GM23338 (cell line): ENCODE data around the gene APOBEC3A. TPM values are rescaled to one million over a fixed set of nuclear protein-coding genes. Genes with fewer than 3 reads are reported as not detected.

ENCODE experiments used
- ATAC-seq: fragments of 200-7000 bp; cut with Tn5 transposase; 3 replicates; pipeline ENCODE4 v1.9.1; 2020
- DNase-seq: peaks from one replicate; pipeline ENCODE4 v3.0.0-alpha.2; 2015; ENCODE audit warnings: low spot score
- H2AFZ ChIP-seq: fragments of 200-600 bp; sonication (generic); 2 replicates; pipeline ENCODE4 v1.8.0; 2016; ENCODE audit warnings: antibody characterized with exemption, mild to moderate bottlenecking, moderate library complexity
- H3F3A ChIP-seq: fragments of 200-600 bp; sonication (generic); replicated peaks from 2 replicates; pipeline ENCODE4 v1.8.0; 2017; ENCODE audit warnings: antibody characterized with exemption, mixed run types, low read depth
- H3K27ac ChIP-seq: fragments of 200-600 bp; sonication (generic); 2 replicates; pipeline ENCODE4 v1.6.1; 2016; ENCODE audit warnings: low read depth
- H3K27me3 ChIP-seq: fragments of 200-600 bp; sonication (generic); 2 replicates; pipeline ENCODE4 v1.8.0; 2016; ENCODE audit warnings: mild to moderate bottlenecking, mixed run types, moderate library complexity; ENCODE audit not compliant: insufficient read depth
- H3K36me3 ChIP-seq: fragments of 200-600 bp; sonication (generic); 2 replicates; pipeline ENCODE4 v1.8.0; 2016; ENCODE audit warnings: mild to moderate bottlenecking; ENCODE audit not compliant: insufficient read depth
- H3K4me1 ChIP-seq: fragments of 200-600 bp; sonication (generic); 2 replicates; pipeline ENCODE4 v1.8.0; 2016; ENCODE audit warnings: mild to moderate bottlenecking, moderate library complexity; ENCODE audit not compliant: insufficient read depth
- H3K4me2 ChIP-seq: fragments of 200-600 bp; sonication (generic); 2 replicates; pipeline ENCODE4 v1.7.1; 2017; ENCODE audit warnings: mixed run types
- H3K4me3 ChIP-seq: fragments of 200-600 bp; sonication (generic); 2 replicates; pipeline ENCODE4 v1.6.1; 2016; ENCODE audit warnings: mixed run types
- H3K79me2 ChIP-seq: fragments of 200-600 bp; sonication (generic); replicated peaks from 2 replicates; pipeline ENCODE4 v1.8.0; 2017; ENCODE audit warnings: mild to moderate bottlenecking; ENCODE audit not compliant: insufficient read depth
- H3K9me2 ChIP-seq: fragments of 200-600 bp; sonication (generic); 2 replicates; pipeline ENCODE4 v1.8.0; 2017; ENCODE audit not compliant: insufficient read depth
- H4K20me1 ChIP-seq: fragments of 200-600 bp; sonication (generic); replicated peaks from 2 replicates; pipeline ENCODE4 v1.8.0; 2017; ENCODE audit warnings: mild to moderate bottlenecking; ENCODE audit not compliant: insufficient read depth
- H3K27ac Mint-ChIP-seq: 2 replicates; pipeline ENCODE4 v1.8.0; 2020; ENCODE audit warnings: inconsistent platforms, mild to moderate bottlenecking, moderate library complexity, mixed read lengths
- H3K27me3 Mint-ChIP-seq: 3 replicates; pipeline ENCODE4 v1.8.0; 2022; ENCODE audit warnings: low read depth, mild to moderate bottlenecking, moderate library complexity, mixed read lengths, inconsistent platforms; ENCODE audit not compliant: insufficient read depth, poor library complexity
- H3K36me3 Mint-ChIP-seq: 3 replicates; pipeline ENCODE4 v1.8.0; 2021; ENCODE audit warnings: low read depth, mild to moderate bottlenecking, inconsistent platforms, moderate library complexity, mixed read lengths
- H3K4me1 Mint-ChIP-seq: 3 replicates; pipeline ENCODE4 v1.8.0; 2020; ENCODE audit warnings: mild to moderate bottlenecking, inconsistent platforms, mixed read lengths
- H3K4me3 Mint-ChIP-seq: 3 replicates; pipeline ENCODE4 v1.8.0; 2021; ENCODE audit warnings: moderate library complexity, mild to moderate bottlenecking, inconsistent platforms, mixed read lengths
- H3K9me3 Mint-ChIP-seq: 3 replicates; pipeline ENCODE4 v1.8.0; 2020; ENCODE audit warnings: moderate library complexity, mild to moderate bottlenecking, inconsistent platforms, mixed read lengths
- CREB1 ChIP-seq: fragments of 250-450 bp; sonication (Bioruptor Pico); IDR thresholded peaks from 2 replicates; pipeline ENCODE4 v1.5.0; 2020; ENCODE audit warnings: low read depth, mild to moderate bottlenecking, moderate library complexity
- CTCF ChIP-seq, 2 experiments: fragments of 200-600 bp in 1 of 2; sonication (generic) in 1 of 2; conservative IDR thresholded peaks; 2 replicates each; pipeline versions ENCODE4 v1.5.1 to v1.6.1; 2016 to 2017; ENCODE audit warnings: antibody characterized with exemption in 2 of 2, low read depth in 2 of 2, mild to moderate bottlenecking in 2 of 2, moderate library complexity in 1 of 2
- ETS1 ChIP-seq: IDR thresholded peaks from 2 replicates; pipeline ENCODE4 v1.6.1; 2016; ENCODE audit warnings: antibody characterized with exemption
- EZH2 ChIP-seq: fragments of 200-600 bp; sonication (generic); IDR thresholded peaks from one replicate; pipeline ENCODE4 v1.8.0; 2017; ENCODE audit warnings: antibody characterized with exemption, mild to moderate bottlenecking, low read depth; ENCODE audit not compliant: unreplicated experiment
- EZH2phosphoT487 ChIP-seq: fragments of 200-600 bp; sonication (generic); IDR thresholded peaks from one replicate; pipeline ENCODE4 v1.8.1; 2018; ENCODE audit warnings: antibody characterized with exemption; ENCODE audit not compliant: unreplicated experiment
- JUNB ChIP-seq: IDR thresholded peaks from one replicate; pipeline ENCODE4 v1.6.1; 2016; ENCODE audit warnings: antibody characterized with exemption; ENCODE audit not compliant: unreplicated experiment
- NANOG ChIP-seq: IDR thresholded peaks from 2 replicates; pipeline ENCODE4 v1.6.1; 2016; ENCODE audit warnings: antibody characterized with exemption, borderline replicate concordance
- POLR2AphosphoS5 ChIP-seq: IDR thresholded peaks from 2 replicates; pipeline ENCODE4 v1.6.1; 2016; ENCODE audit warnings: antibody characterized with exemption, low read depth
- REST ChIP-seq: IDR thresholded peaks from one replicate; pipeline ENCODE4 v1.6.1; 2018; ENCODE audit warnings: antibody characterized with exemption; ENCODE audit not compliant: unreplicated experiment
- STAT1 ChIP-seq: IDR thresholded peaks from one replicate; pipeline ENCODE4 v1.6.1; 2016; ENCODE audit warnings: antibody characterized with exemption; ENCODE audit not compliant: unreplicated experiment
- ZNF114 ChIP-seq: fragments of 250-450 bp; sonication (Bioruptor Pico); IDR thresholded peaks from 2 replicates; pipeline ENCODE4 v1.5.0; 2020; ENCODE audit warnings: mild to moderate bottlenecking, moderate library complexity
- ZNF331 ChIP-seq: fragments of 250-450 bp; sonication (Bioruptor Pico); IDR thresholded peaks from 2 replicates; pipeline ENCODE4 v1.5.0; 2020; ENCODE audit warnings: low read depth, mild to moderate bottlenecking, moderate library complexity
- ZNF462 ChIP-seq: fragments of 250-450 bp; sonication (Bioruptor Pico); IDR thresholded peaks from 2 replicates; pipeline ENCODE4 v1.5.0; 2020; ENCODE audit warnings: mild to moderate bottlenecking, moderate library complexity
- polyA plus RNA-seq: library from polyadenylated mRNA; unstranded; fragments of >200 nt; fragmentation: Nextera tagmentation; extraction: Ambion mirVana; gene quantifications from 2 replicates; pipeline ENCODE4 v1.2.1, GENCODE V29; 2016
- total RNA-seq: library from RNA; depleted of rRNA; stranded (reverse); fragments of >200 nt; shearing (Covaris generic); gene quantifications from 2 replicates; pipeline ENCODE4 v1.2.3, GENCODE V29; 2014

The APOBEC3A gene
- total and polyA plus RNA-seq, 2 experiments from 2014 or later: 0.21 TPM; not detected in 1

GRCh38 chr22:38963872-38964271, 6.5 kb downstream of the APOBEC3A start:
- Mint-ChIP-seq H3K4me1 (peaks cover 22% of the 10 kb centered on the region), H3K27ac (no peak overlapping the region), H3K4me3 (no peak overlapping the region), H3K9me3 (no peaks in the 10 kb centered on the region), H3K36me3 (no peaks in the 10 kb centered on the region; the same call in 2 of the 3 replicates), H3K27me3 (peaks cover 12% of the 10 kb centered on the region)
- H3K4me3 ChIP-seq: no peak overlapping the region
- H3K27me3 ChIP-seq: no peaks in the 10 kb centered on the region
- no peaks in the 10 kb centered on the region for H3K79me2 ChIP-seq
- ATAC-seq (peak; percentile 8), DNase-seq (no peak)
- no peak overlapping the region for H2AFZ ChIP-seq
- H4K20me1 ChIP-seq: no peaks in the 10 kb centered on the region
- TF ChIP-seq NANOG (no peak), ZNF331 (no peak), REST (no peak), ETS1 (no peak), ZNF462 (CRISPR knock-in tag) (no peak), EZH2phosphoT487 (no peak), CREB1 (CRISPR knock-in tag) (no peak), ZNF114 (no peak), EZH2 (no peak), JUNB (no peak), CTCF (conservative IDR thresholded peaks at IDR 0.05; ENCODE audit: low read depth in 2 of 2) (no peak), STAT1 (no peak), POLR2AphosphoS5 (no peak)
- H3K4me1 ChIP-seq: no peaks in the 10 kb centered on the region
- no peak overlapping the region for H3K27ac ChIP-seq
- H3K4me2 ChIP-seq: no peak overlapping the region
- H3F3A ChIP-seq: no peaks in the 10 kb centered on the region
- H3K9me2 ChIP-seq: no peaks in the 10 kb centered on the region
- H3K36me3 ChIP-seq: no peaks in the 10 kb centered on the region
